ENCODE results near the gene PLEKHA6. TPM values are rescaled to one million over a fixed set of nuclear protein-coding genes. Genes with fewer than 3 reads are reported as not detected.
"Not testable (repeated sequence)": the region's sequence is repeated elsewhere in the genome, so short reads cannot be mapped to it uniquely, and the experiment has no call there.

The PLEKHA6 gene
- total RNA-seq, 1 donor from 2014 or later = 4.1 TPM

- DNase-seq = no peak
Measured at GRCh38 chr1:204260601-204261197, 99.0 kb downstream of the PLEKHA6 start.

- DNase-seq = no peak
Measured at GRCh38 chr1:204259782-204260181, 99.9 kb downstream of the PLEKHA6 start.

- DNase-seq = no peak
Measured at GRCh38 chr1:204259196-204259595, 100.5 kb downstream of the PLEKHA6 start.

- no peak for DNase-seq
Measured at GRCh38 chr1:204258213-204259115, 101.3 kb downstream of the PLEKHA6 start.

GRCh38 chr1:204257446-204257845 is 102.3 kb downstream of the PLEKHA6 start:
- no peak for DNase-seq

- no peak for DNase-seq
Measured at GRCh38 chr1:204256531-204256930, 103.2 kb downstream of the PLEKHA6 start.

- no peak for DNase-seq
Measured at GRCh38 chr1:204255966-204256365, 103.8 kb downstream of the PLEKHA6 start.

- no peak for DNase-seq
Measured at GRCh38 chr1:204255225-204255624, 104.5 kb downstream of the PLEKHA6 start.

GRCh38 chr1:204254031-204254661 is 105.6 kb downstream of the PLEKHA6 start:
- no peak for DNase-seq

- DNase-seq = no peak
Measured at GRCh38 chr1:204251926-204252689, 107.6 kb downstream of the PLEKHA6 start.

GRCh38 chr1:204251286-204251685 is 108.4 kb downstream of the PLEKHA6 start:
- DNase-seq = no peak

- no peak for DNase-seq
Measured at GRCh38 chr1:204250428-204251030, 109.2 kb downstream of the PLEKHA6 start.

- DNase-seq = no peak
Measured at GRCh38 chr1:204249736-204250427, 109.8 kb downstream of the PLEKHA6 start.

GRCh38 chr1:204248954-204249353 is 110.8 kb downstream of the PLEKHA6 start:
- DNase-seq = no peak

GRCh38 chr1:204246876-204247275 is 112.9 kb downstream of the PLEKHA6 start:
- DNase-seq = no peak

GRCh38 chr1:204242920-204243319 is 116.8 kb downstream of the PLEKHA6 start:
- DNase-seq = no peak

GRCh38 chr1:204241914-204242313 is 117.8 kb downstream of the PLEKHA6 start:
- no peak for DNase-seq

- DNase-seq = no peak
Measured at GRCh38 chr1:204241050-204241449, 118.7 kb downstream of the PLEKHA6 start.

- DNase-seq = no peak
Measured at GRCh38 chr1:204240233-204240632, 119.5 kb downstream of the PLEKHA6 start.

- not testable (repeated sequence) for DNase-seq
Measured at GRCh38 chr1:204239401-204239800, 120.3 kb downstream of the PLEKHA6 start.

- DNase-seq = not testable (repeated sequence)
Measured at GRCh38 chr1:204238520-204238919, 121.2 kb downstream of the PLEKHA6 start.

Measured in skin of body (tissue), 2 donors.